ENCODE results near the gene TMED7. TPM values are rescaled to one million over a fixed set of nuclear protein-coding genes. Genes with fewer than 3 reads are reported as not detected.

TMED7 gene
- total RNA-seq, 1 donor from 2014 or later: 89.9 TPM

- no peaks in the 10 kb centered on the region for H3K27me3 Mint-ChIP-seq (ENCODE audit: unreplicated experiment)
- H3K27ac Mint-ChIP-seq (ENCODE audit: unreplicated experiment): no peak overlapping the region
- no peak overlapping the region for H3K4me3 Mint-ChIP-seq (ENCODE audit: unreplicated experiment)
- TF ChIP-seq CTCF (IDR thresholded peaks at IDR 0.05; ENCODE audit: unreplicated experiment): no peak
- no peaks in the 10 kb centered on the region for H3K9me3 Mint-ChIP-seq (ENCODE audit: unreplicated experiment)
- DNase-seq (ENCODE audit: low spot score): no peak
- H3K4me1 Mint-ChIP-seq (ENCODE audit: unreplicated experiment): peaks cover 7% of the 10 kb centered on the region
- no peaks in the 10 kb centered on the region for H3K36me3 Mint-ChIP-seq (ENCODE audit: low read depth, unreplicated experiment)
These were observed 46.6 kb downstream of the TMED7 start for GRCh38 chr5:115579216-115579615.

GRCh38 chr5:115578657-115579056 is 47.2 kb downstream of the TMED7 start:
- Mint-ChIP-seq H3K27ac (ENCODE audit: unreplicated experiment) (no peak overlapping the region), H3K27me3 (ENCODE audit: unreplicated experiment) (no peaks in the 10 kb centered on the region), H3K4me1 (ENCODE audit: unreplicated experiment) (peaks cover 7% of the 10 kb centered on the region), H3K4me3 (ENCODE audit: unreplicated experiment) (no peak overlapping the region), H3K9me3 (ENCODE audit: unreplicated experiment) (no peaks in the 10 kb centered on the region), H3K36me3 (ENCODE audit: low read depth, unreplicated experiment) (no peaks in the 10 kb centered on the region)
- no peak for TF ChIP-seq CTCF (IDR thresholded peaks at IDR 0.05; ENCODE audit: unreplicated experiment)
- DNase-seq (ENCODE audit: low spot score): no peak

- no peaks in the 10 kb centered on the region for H3K27me3 Mint-ChIP-seq (ENCODE audit: unreplicated experiment)
- H3K27ac Mint-ChIP-seq (ENCODE audit: unreplicated experiment): no peak overlapping the region
- DNase-seq (ENCODE audit: low spot score): no peak
- TF ChIP-seq CTCF (IDR thresholded peaks at IDR 0.05; ENCODE audit: unreplicated experiment): no peak
- H3K4me1 Mint-ChIP-seq (ENCODE audit: unreplicated experiment): peaks cover 4% of the 10 kb centered on the region
- H3K4me3 Mint-ChIP-seq (ENCODE audit: unreplicated experiment): no peak overlapping the region
- no peaks in the 10 kb centered on the region for H3K9me3 Mint-ChIP-seq (ENCODE audit: unreplicated experiment)
- no peaks in the 10 kb centered on the region for H3K36me3 Mint-ChIP-seq (ENCODE audit: low read depth, unreplicated experiment)
These were observed 48.1 kb downstream of the TMED7 start for GRCh38 chr5:115577741-115578140.

GRCh38 chr5:115577329-115577728 is 48.5 kb downstream of the TMED7 start:
- no peak for DNase-seq (ENCODE audit: low spot score)
- Mint-ChIP-seq H3K36me3 (ENCODE audit: low read depth, unreplicated experiment) (no peaks in the 10 kb centered on the region), H3K4me1 (ENCODE audit: unreplicated experiment) (peaks cover 4% of the 10 kb centered on the region), H3K27me3 (ENCODE audit: unreplicated experiment) (no peaks in the 10 kb centered on the region), H3K27ac (ENCODE audit: unreplicated experiment) (no peak overlapping the region), H3K9me3 (ENCODE audit: unreplicated experiment) (no peaks in the 10 kb centered on the region), H3K4me3 (ENCODE audit: unreplicated experiment) (no peak overlapping the region)
- no peak for TF ChIP-seq CTCF (IDR thresholded peaks at IDR 0.05; ENCODE audit: unreplicated experiment)

GRCh38 chr5:115575167-115576070 is 50.4 kb downstream of the TMED7 start:
- DNase-seq (ENCODE audit: low spot score): no peak
- Mint-ChIP-seq H3K4me3 (ENCODE audit: unreplicated experiment) (no peak overlapping the region), H3K27ac (ENCODE audit: unreplicated experiment) (no peak overlapping the region), H3K27me3 (ENCODE audit: unreplicated experiment) (no peaks in the 10 kb centered on the region), H3K4me1 (ENCODE audit: unreplicated experiment) (peaks cover 4% of the 10 kb centered on the region), H3K36me3 (ENCODE audit: low read depth, unreplicated experiment) (no peaks in the 10 kb centered on the region), H3K9me3 (ENCODE audit: unreplicated experiment) (no peaks in the 10 kb centered on the region)
- TF ChIP-seq CTCF (IDR thresholded peaks at IDR 0.05; ENCODE audit: unreplicated experiment): no peak
